ENCODE results near the gene UBE2F.
"Not testable (repeated sequence)": the region's sequence is repeated elsewhere in the genome, so short reads cannot be mapped to it uniquely, and the experiment has no call there.

The UBE2F gene

DNA sequence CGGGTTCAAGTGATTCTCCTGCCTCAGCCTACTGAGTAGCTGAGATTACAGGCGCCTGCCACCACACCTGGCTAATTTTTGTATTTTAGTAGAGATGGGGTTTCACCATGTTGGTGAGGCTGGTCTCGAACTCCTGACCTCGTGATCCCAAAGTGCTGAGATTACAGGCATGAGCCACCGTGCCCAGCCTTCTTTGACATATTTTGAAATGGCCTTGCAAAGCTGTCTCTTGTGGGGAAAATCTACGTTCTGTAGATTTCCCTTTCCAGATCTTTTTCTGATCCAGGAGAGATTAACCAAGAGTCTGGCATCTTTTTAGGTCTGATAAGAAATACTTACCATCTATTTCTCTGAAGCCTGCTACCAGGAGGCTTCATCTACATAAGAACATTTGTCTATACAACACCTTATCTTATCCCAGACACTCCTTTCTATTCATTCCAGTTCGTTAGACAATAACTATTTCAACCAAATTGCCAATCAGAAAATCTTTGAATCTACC lies 3.3 kb upstream of the UBE2F start:
- not testable (repeated sequence) for H3K9me3 ChIP-seq (ENCODE audit: control insufficient read depth, low read length); H3K27me3 ChIP-seq (ENCODE audit: control insufficient read depth, insufficient read depth, low read length, poor library complexity, severe bottlenecking); H3K27ac ChIP-seq (ENCODE audit: insufficient read depth, low read depth, low read length, poor library complexity, severe bottlenecking); H3K4me1 ChIP-seq (ENCODE audit: control insufficient read depth, insufficient read depth, low read length); H3K36me3 ChIP-seq (ENCODE audit: control insufficient read depth, insufficient read depth, low read length); H3K4me3 ChIP-seq (ENCODE audit: insufficient read depth, low read depth, low read length)
- WGBS, 2 experiments, result 88 to 90% methylated on average over 7 of the region's 7 CpGs

DNA sequence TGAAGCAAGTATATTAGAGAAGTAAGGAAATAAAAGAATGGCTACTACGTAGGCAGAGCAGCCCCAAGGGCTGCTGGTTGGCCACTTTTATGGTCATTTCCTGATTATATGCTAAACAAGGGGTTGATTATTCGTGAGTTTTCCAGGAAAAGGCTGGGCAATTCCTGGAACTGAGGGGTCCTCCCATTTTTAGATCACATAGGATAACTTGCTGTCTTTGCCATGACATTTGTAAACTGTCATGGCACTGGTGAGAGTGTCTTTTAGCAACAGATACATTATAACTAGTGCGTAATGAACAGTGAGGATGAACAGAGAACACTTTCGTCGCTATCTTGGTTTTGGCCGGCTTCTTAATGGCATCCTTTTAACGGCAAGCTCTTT lies 2.6 kb upstream of the UBE2F start:
- Histone ChIP-seq H3K4me1 (ENCODE audit: control insufficient read depth, insufficient read depth, low read length) (peaks cover 10% of the 10 kb centered on the region), H3K36me3 (ENCODE audit: control insufficient read depth, insufficient read depth, low read length) (no peaks in the 10 kb centered on the region), H3K4me3 (ENCODE audit: insufficient read depth, low read depth, low read length) (no peak overlapping the region), H3K27ac (ENCODE audit: insufficient read depth, low read depth, low read length, poor library complexity, severe bottlenecking) (no peak overlapping the region), H3K9me3 (ENCODE audit: control insufficient read depth, low read length) (no peaks in the 10 kb centered on the region), H3K27me3 (ENCODE audit: control insufficient read depth, insufficient read depth, low read length, poor library complexity, severe bottlenecking) (no peaks in the 10 kb centered on the region)
- 90 to 92% methylated on average over 7 of the region's 7 CpGs for WGBS, 2 experiments

DNA sequence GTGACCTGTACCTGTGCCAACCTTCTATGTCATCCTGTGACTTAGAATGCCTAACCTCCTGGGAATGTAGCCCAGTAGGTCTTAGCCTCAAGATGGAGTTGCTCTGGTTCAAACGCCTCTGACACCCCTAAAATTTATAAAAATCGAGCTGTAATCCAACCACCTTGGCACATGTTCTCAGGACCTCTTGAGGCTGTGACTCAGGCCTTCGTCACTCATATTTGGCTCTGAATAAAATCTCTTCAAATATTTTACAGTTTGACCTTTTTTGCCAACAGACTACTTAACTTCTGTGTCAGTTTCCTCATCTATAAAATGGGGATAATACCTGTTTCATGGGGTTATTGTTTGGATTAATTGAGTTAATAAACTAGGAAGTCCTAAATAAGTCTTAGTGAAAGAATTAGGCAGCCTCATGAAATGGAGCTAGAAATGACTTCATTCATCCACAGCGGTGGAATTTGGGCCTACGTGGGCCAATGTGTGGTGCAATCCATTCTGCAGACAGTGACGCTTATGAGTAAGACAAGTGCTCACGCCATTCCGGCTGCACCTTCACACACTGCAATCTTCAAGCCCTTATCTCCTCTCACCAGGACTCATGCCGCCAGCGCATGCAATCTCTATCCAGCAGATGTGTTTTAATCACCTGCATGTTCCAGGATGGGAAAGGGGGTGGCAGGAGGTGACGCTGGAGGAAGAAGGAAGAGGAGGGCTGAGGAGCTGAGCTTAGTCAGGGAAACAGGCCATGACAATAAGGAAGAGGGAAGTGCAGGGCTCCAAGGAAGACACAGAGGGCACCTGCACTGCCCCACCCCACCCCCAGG lies 2.0 kb upstream of the UBE2F start:
- H3K4me3 ChIP-seq (ENCODE audit: insufficient read depth, low read depth, low read length), result no peak overlapping the region
- no peaks in the 10 kb centered on the region for H3K9me3 ChIP-seq (ENCODE audit: control insufficient read depth, low read length)
- H3K27ac ChIP-seq (ENCODE audit: insufficient read depth, low read depth, low read length, poor library complexity, severe bottlenecking), result no peak overlapping the region
- no peaks in the 10 kb centered on the region for H3K36me3 ChIP-seq (ENCODE audit: control insufficient read depth, insufficient read depth, low read length)
- 89 to 91% methylated on average over 11 of the region's 11 CpGs for WGBS, 2 experiments
- no peaks in the 10 kb centered on the region for H3K27me3 ChIP-seq (ENCODE audit: control insufficient read depth, insufficient read depth, low read length, poor library complexity, severe bottlenecking)
- H3K4me1 ChIP-seq (ENCODE audit: control insufficient read depth, insufficient read depth, low read length), result peaks cover 10% of the 10 kb centered on the region

DNA sequence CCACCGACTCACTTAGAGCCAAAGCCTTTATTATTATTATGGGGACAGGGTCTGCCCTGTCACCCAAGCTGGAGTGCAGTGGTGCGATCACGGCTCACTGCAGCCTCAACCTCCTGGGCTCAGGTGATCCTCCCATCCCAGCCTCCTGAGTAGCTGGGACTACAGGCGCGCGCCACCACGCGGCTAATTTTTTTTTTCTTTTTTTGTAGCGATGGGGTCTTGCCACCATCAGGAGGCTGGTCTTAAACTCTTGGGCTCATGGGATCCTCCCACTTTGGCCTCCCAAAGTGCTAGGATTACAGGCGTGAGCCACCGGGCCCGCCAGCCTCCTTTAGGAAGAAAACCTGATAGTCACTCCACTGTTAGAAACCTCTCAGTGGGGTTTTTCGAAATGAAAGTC lies 970 bp upstream of the UBE2F start:
- WGBS, 2 experiments, result 91 to 94% methylated on average over 13 of the region's 13 CpGs
- not testable (repeated sequence) for H3K4me1 ChIP-seq (ENCODE audit: control insufficient read depth, insufficient read depth, low read length); H3K27me3 ChIP-seq (ENCODE audit: control insufficient read depth, insufficient read depth, low read length, poor library complexity, severe bottlenecking); H3K27ac ChIP-seq (ENCODE audit: insufficient read depth, low read depth, low read length, poor library complexity, severe bottlenecking); H3K9me3 ChIP-seq (ENCODE audit: control insufficient read depth, low read length); H3K36me3 ChIP-seq (ENCODE audit: control insufficient read depth, insufficient read depth, low read length)
- peak overlapping the region; percentile 75 for H3K4me3 ChIP-seq (ENCODE audit: insufficient read depth, low read depth, low read length)

DNA sequence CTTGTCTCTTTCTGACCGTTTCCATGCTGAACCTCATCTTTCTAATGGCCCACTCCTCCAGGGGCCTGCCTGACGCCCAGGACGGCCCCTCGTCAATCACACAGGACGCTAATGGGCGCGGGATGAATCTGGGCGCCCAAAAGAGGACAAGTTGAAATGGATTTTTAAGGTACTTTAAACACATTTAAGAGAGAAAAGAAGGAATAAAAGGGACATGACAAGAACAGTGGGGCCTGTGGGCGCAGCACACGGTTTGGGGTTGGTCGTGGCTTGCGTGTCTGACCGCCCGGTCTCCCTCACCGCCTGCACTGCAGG lies 607 bp upstream of the UBE2F start:
- Histone ChIP-seq H3K27me3 (ENCODE audit: control insufficient read depth, insufficient read depth, low read length, poor library complexity, severe bottlenecking) (no peaks in the 10 kb centered on the region), H3K9me3 (ENCODE audit: control insufficient read depth, low read length) (no peaks in the 10 kb centered on the region), H3K4me3 (ENCODE audit: insufficient read depth, low read depth, low read length) (peak overlapping the region; percentile 75), H3K36me3 (ENCODE audit: control insufficient read depth, insufficient read depth, low read length) (no peaks in the 10 kb centered on the region), H3K27ac (ENCODE audit: insufficient read depth, low read depth, low read length, poor library complexity, severe bottlenecking) (no peak overlapping the region), H3K4me1 (ENCODE audit: control insufficient read depth, insufficient read depth, low read length) (peaks cover 10% of the 10 kb centered on the region)
- WGBS, 2 experiments, result 30 to 32% methylated on average over 15 of the region's 15 CpGs

DNA sequence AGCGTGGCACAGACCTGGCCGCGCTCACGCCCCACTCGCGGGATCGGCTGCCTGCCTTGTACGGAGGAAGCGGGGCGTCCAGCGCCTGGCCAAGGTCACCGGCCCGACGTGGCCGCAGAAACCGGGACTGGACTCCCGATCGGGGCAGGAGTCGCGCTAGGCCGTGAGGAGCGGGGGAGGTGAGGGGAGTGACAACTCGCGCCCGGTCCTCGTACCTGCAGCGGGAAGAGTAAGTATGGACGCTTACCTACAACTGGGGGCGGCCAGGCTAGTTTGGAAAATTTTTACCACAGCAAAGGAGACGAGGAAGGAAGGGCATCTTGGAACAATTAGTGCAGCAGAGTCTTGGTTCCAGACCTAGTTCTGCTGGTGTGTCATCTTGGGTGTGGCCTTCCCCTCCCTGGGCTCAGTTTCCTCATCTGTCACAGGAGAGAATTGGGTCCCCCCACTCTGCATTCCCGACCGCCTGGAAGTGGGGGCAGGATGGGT lies 693 bp downstream of the UBE2F start:
- H3K9me3 ChIP-seq (ENCODE audit: control insufficient read depth, low read length), result no peaks in the 10 kb centered on the region
- peaks cover 10% of the 10 kb centered on the region for H3K4me1 ChIP-seq (ENCODE audit: control insufficient read depth, insufficient read depth, low read length)
- H3K27me3 ChIP-seq (ENCODE audit: control insufficient read depth, insufficient read depth, low read length, poor library complexity, severe bottlenecking), result no peaks in the 10 kb centered on the region
- peak overlapping the region; percentile 75 for H3K4me3 ChIP-seq (ENCODE audit: insufficient read depth, low read depth, low read length)
- 1 to 2% methylated on average over 32 of the region's 32 CpGs for WGBS, 2 experiments
- no peaks in the 10 kb centered on the region for H3K36me3 ChIP-seq (ENCODE audit: control insufficient read depth, insufficient read depth, low read length)
- H3K27ac ChIP-seq (ENCODE audit: insufficient read depth, low read depth, low read length, poor library complexity, severe bottlenecking), result no peak overlapping the region

DNA sequence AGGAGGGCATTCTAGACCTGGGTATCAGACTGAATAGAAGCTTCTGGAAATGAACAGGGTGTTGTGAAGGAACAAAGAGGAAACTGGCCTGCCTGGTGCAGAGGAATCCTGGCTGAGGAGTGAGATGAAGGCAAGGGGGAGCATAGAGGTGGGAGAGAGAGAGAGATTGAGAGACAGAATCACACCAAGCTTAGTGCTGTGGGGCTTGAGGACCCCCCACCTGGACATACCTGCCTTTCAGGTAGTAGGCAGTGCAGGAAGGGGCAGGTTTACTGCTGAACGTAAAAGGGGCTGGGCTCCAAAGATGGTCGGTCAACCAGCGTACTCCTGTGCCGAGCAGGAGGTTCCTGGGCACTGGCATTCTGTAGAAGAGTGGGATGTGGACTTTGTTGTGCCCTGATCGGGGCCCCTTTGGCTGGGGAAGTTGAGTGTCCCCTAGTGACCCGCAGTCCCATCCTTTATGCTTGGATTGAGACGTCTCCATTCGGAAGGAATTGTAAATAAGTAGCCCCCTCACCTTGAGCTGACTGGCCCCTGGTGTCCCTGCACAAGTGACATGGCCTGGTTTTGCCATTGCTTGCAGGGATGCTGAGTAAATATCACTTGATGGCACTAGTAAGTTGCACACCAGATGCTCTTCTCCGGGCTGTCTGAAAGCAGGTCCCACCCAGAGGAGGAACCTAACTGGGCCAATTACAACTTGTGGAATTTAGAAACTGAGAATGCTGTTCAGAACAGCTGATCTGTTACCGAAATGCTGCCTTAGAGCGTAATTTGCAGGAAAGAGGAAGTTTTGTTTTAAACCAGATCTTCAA lies 1.4 kb downstream of the UBE2F start:
- 82% methylated on average over 11 of the region's 11 CpGs for WGBS, 2 experiments

DNA sequence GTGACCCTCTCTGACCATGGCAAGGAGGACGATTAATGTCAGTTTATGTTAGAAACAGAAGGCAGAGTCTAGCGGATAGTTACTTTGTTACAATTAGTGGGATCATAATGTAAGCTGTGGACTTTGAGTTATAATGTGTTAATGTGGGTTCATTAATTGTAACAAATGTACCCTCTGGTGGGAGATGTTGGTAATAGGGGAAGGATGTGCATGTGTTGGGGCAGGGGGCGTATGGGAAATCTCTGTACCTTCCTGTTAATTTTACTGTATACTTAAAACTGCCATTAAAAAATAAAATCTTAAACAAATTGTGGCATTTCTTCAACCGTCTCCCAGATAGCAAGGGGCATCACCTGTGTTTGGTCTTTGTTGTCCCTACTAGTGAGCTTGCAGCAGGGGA lies 4.8 kb downstream of the UBE2F start:
- 95 to 100% methylated on average over 2 to 3 of the region's 4 CpGs for WGBS, 2 experiments

More for the DNA sequence above, 1.4 kb downstream of the UBE2F start:
- Histone ChIP-seq H3K27me3 (ENCODE audit: control insufficient read depth, insufficient read depth, low read length, poor library complexity, severe bottlenecking) (no peaks in the 10 kb centered on the region), H3K4me3 (ENCODE audit: insufficient read depth, low read depth, low read length) (peak overlapping the region; percentile 75), H3K9me3 (ENCODE audit: control insufficient read depth, low read length) (no peaks in the 10 kb centered on the region), H3K36me3 (ENCODE audit: control insufficient read depth, insufficient read depth, low read length) (no peaks in the 10 kb centered on the region), H3K27ac (ENCODE audit: insufficient read depth, low read depth, low read length, poor library complexity, severe bottlenecking) (no peak overlapping the region), H3K4me1 (ENCODE audit: control insufficient read depth, insufficient read depth, low read length) (peaks cover 10% of the 10 kb centered on the region)

DNA sequence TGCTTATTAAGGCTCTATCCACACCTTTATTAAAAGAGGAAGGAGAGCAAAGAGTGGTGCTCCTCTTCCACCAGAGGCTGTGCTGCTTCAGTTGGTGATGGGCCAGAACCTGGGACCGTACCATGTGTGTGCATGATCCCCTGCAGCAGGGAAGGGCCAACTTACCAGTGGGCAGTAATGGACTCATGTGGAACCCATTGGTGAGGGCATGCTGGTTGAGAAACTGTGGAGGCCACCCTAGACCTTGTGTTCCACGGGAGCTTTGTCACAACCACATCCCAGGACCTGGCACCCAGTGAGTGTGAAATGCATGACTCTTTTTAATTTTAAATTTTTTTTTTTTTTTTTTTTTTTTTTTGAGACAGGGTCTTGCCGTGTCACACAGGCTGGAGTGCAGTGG lies 5.4 kb downstream of the UBE2F start:
- Histone ChIP-seq H3K4me1 (ENCODE audit: control insufficient read depth, insufficient read depth, low read length) (peaks cover 10% of the 10 kb centered on the region), H3K27ac (ENCODE audit: insufficient read depth, low read depth, low read length, poor library complexity, severe bottlenecking) (no peak overlapping the region), H3K4me3 (ENCODE audit: insufficient read depth, low read depth, low read length) (no peak overlapping the region), H3K36me3 (ENCODE audit: control insufficient read depth, insufficient read depth, low read length) (peaks cover 4% of the 10 kb centered on the region), H3K9me3 (ENCODE audit: control insufficient read depth, low read length) (no peaks in the 10 kb centered on the region), H3K27me3 (ENCODE audit: control insufficient read depth, insufficient read depth, low read length, poor library complexity, severe bottlenecking) (no peaks in the 10 kb centered on the region)
- 90 to 99% methylated on average over 3 of the region's 3 CpGs for WGBS, 2 experiments

More for the DNA sequence above, 4.8 kb downstream of the UBE2F start:
- Histone ChIP-seq H3K36me3 (ENCODE audit: control insufficient read depth, insufficient read depth, low read length) (peaks cover 4% of the 10 kb centered on the region), H3K4me1 (ENCODE audit: control insufficient read depth, insufficient read depth, low read length) (peaks cover 10% of the 10 kb centered on the region), H3K27me3 (ENCODE audit: control insufficient read depth, insufficient read depth, low read length, poor library complexity, severe bottlenecking) (no peaks in the 10 kb centered on the region), H3K4me3 (ENCODE audit: insufficient read depth, low read depth, low read length) (no peak overlapping the region), H3K27ac (ENCODE audit: insufficient read depth, low read depth, low read length, poor library complexity, severe bottlenecking) (no peak overlapping the region), H3K9me3 (ENCODE audit: control insufficient read depth, low read length) (no peaks in the 10 kb centered on the region)

DNA sequence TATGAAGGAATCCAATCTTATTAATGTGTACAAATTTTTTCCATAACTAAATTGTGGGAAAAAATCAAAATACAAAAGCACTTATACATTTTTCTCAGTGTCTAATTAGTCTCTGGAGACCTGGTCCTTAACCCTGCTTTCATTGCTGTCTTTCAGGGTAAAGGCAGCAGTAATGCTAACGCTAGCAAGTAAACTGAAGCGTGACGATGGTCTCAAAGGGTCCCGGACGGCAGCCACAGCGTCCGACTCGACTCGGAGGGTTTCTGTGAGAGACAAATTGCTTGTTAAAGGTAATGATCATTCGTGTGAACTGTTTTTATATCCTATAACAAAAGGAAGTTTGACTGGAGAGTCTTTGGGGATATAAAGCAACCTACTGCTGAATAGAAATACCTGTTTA lies 6.1 kb downstream of the UBE2F start:
- no peak overlapping the region for H3K4me3 ChIP-seq (ENCODE audit: insufficient read depth, low read depth, low read length)
- H3K27ac ChIP-seq (ENCODE audit: insufficient read depth, low read depth, low read length, poor library complexity, severe bottlenecking), result no peak overlapping the region
- no peaks in the 10 kb centered on the region for H3K9me3 ChIP-seq (ENCODE audit: control insufficient read depth, low read length)
- peaks cover 4% of the 10 kb centered on the region for H3K36me3 ChIP-seq (ENCODE audit: control insufficient read depth, insufficient read depth, low read length)
- 88 to 98% methylated on average over 10 of the region's 10 CpGs for WGBS, 2 experiments
- H3K4me1 ChIP-seq (ENCODE audit: control insufficient read depth, insufficient read depth, low read length), result peaks cover 6% of the 10 kb centered on the region
- H3K27me3 ChIP-seq (ENCODE audit: control insufficient read depth, insufficient read depth, low read length, poor library complexity, severe bottlenecking), result no peaks in the 10 kb centered on the region

All from ectodermal cell (in vitro differentiated cells).